IMR-90 (cell line): Measurements from ENCODE around the gene CKAP4. TPM values are rescaled to one million over a fixed set of nuclear protein-coding genes. Genes with fewer than 3 reads are reported as not detected.

Experiments
- ATAC-seq: fragments of 200-7000 bp; cut with Tn5 transposase; 2 replicates; pipeline ENCODE4 v1.9.1; 2020; ENCODE audit warnings: low read depth, mild to moderate bottlenecking, moderate library complexity
- BruUV-seq: library from RNA; stranded (reverse); fragments of 400-500 nt; replicated peaks from 2 replicates; lab custom pipeline; 2021; lab: Mats Ljungman, UMichigan
- CTCF ChIA-PET: fragments of 300-600 bp; formaldehyde crosslinking; extraction: SDS; loops from one replicate; lab custom pipeline; 2021; ENCODE audit warnings: antibody characterized with exemption; lab: Yijun Ruan, JAX
- POLR2A ChIA-PET: fragments of 300-600 bp; sonication (Branson Sonifier 250); formaldehyde crosslinking; loops from one replicate; lab custom pipeline; 2022; ENCODE audit warnings: antibody characterized with exemption; ENCODE audit not compliant: unreplicated experiment; lab: Charles Lee
- DNase-seq: peaks from one replicate; pipeline ENCODE4 v3.0.0; 2013
- H2AFZ ChIP-seq: replicated peaks from 2 replicates; pipeline ENCODE3; 2013; ENCODE audit warnings: low read length, mild to moderate bottlenecking; ENCODE audit not compliant: poor library complexity
- H2AK5ac ChIP-seq: 2 replicates; pipeline ENCODE4 v1.6.1; 2013; ENCODE audit warnings: low read depth, low read length, inconsistent platforms
- H2AK9ac ChIP-seq: replicated peaks from 2 replicates; pipeline ENCODE3; 2013; ENCODE audit warnings: mild to moderate bottlenecking, low read depth, low read length, moderate library complexity; ENCODE audit not compliant: poor library complexity
- H2BK120ac ChIP-seq: 2 replicates; pipeline ENCODE4 v1.6.1; 2013; ENCODE audit warnings: low read depth, low read length, inconsistent platforms
- H2BK15ac ChIP-seq: 3 replicates; pipeline ENCODE4 v1.6.1; 2013; ENCODE audit warnings: low read depth, low read length, inconsistent platforms
- H2BK20ac ChIP-seq: 2 replicates; pipeline ENCODE4 v1.6.1; 2013; ENCODE audit warnings: low read depth, mild to moderate bottlenecking, inconsistent platforms, low read length, moderate library complexity
- H2BK5ac ChIP-seq: 2 replicates; pipeline ENCODE4 v1.6.1; 2013; ENCODE audit warnings: mild to moderate bottlenecking, low read depth, low read length, inconsistent platforms; ENCODE audit not compliant: poor library complexity, severe bottlenecking
- H3K14ac ChIP-seq: replicated peaks from 2 replicates; pipeline ENCODE4 v1.6.1; 2013; ENCODE audit warnings: low read depth, low read length, inconsistent platforms
- H3K18ac ChIP-seq: 2 replicates; pipeline ENCODE4 v1.6.1; 2013; ENCODE audit warnings: low read depth, low read length, control low read depth
- H3K23ac ChIP-seq: 2 replicates; pipeline ENCODE4 v1.6.1; 2013; ENCODE audit warnings: low read depth, low read length, inconsistent platforms
- H3K27ac ChIP-seq: 2 replicates; pipeline ENCODE4 v1.5.1; 2013; ENCODE audit warnings: mild to moderate bottlenecking, control low read depth, low read length; ENCODE audit not compliant: insufficient read depth
- H3K27me3 ChIP-seq: 2 replicates; pipeline ENCODE4 v1.6.1; 2013; ENCODE audit warnings: low read length; ENCODE audit not compliant: control insufficient read depth, insufficient read depth
- H3K36me3 ChIP-seq: 2 replicates; pipeline ENCODE4 v1.6.1; 2013; ENCODE audit warnings: low read length, mixed read lengths; ENCODE audit not compliant: control insufficient read depth, insufficient read depth
- H3K4ac ChIP-seq: 2 replicates; pipeline ENCODE4 v1.6.1; 2013; ENCODE audit warnings: low read depth, low read length, inconsistent platforms
- H3K4me1 ChIP-seq: 2 replicates; pipeline ENCODE4 v1.6.1; 2013; ENCODE audit warnings: low read length, mixed read lengths; ENCODE audit not compliant: control insufficient read depth, insufficient read depth
- H3K4me2 ChIP-seq: 2 replicates; pipeline ENCODE4 v1.6.1; 2013; ENCODE audit warnings: low read depth, mild to moderate bottlenecking, control low read depth, low read length, moderate library complexity
- H3K4me3 ChIP-seq: 2 replicates; pipeline ENCODE4 v1.5.1; 2013; ENCODE audit warnings: low read depth, mild to moderate bottlenecking, control low read depth, low read length, moderate library complexity; ENCODE audit not compliant: insufficient read depth
- H3K56ac ChIP-seq: 2 replicates; pipeline ENCODE4 v1.6.1; 2013; ENCODE audit warnings: low read length, inconsistent platforms; ENCODE audit not compliant: insufficient read depth; ENCODE audit errors: extremely low read depth
- H3K79me1 ChIP-seq, 2 experiments: 2 replicates each; pipeline ENCODE4 v1.6.1; 2013; ENCODE audit warnings: low read length in 2 of 2, inconsistent platforms in 1 of 2, low read depth in 1 of 2
- H3K9ac ChIP-seq: 2 replicates; pipeline ENCODE4 v1.6.1; 2013; ENCODE audit warnings: low read depth, low read length, control low read depth
- H3K9me1 ChIP-seq: 2 replicates; pipeline ENCODE4 v1.6.1; 2013; ENCODE audit warnings: low read length, inconsistent platforms; ENCODE audit not compliant: insufficient read depth
- H3K9me3 ChIP-seq: 2 replicates; pipeline ENCODE4 v1.6.1; 2013; ENCODE audit warnings: low read length; ENCODE audit not compliant: control insufficient read depth, insufficient read depth
- H4K20me1 ChIP-seq: 2 replicates; pipeline ENCODE4 v1.6.1; 2013; ENCODE audit warnings: low read length, inconsistent platforms; ENCODE audit not compliant: insufficient read depth
- H4K5ac ChIP-seq: 2 replicates; pipeline ENCODE4 v1.6.1; 2013; ENCODE audit warnings: mild to moderate bottlenecking, low read depth, low read length, control low read depth
- H4K8ac ChIP-seq, 2 experiments: 2 replicates each; pipeline ENCODE4 v1.6.1; 2013; ENCODE audit warnings: low read depth in 2 of 2, low read length in 2 of 2, control low read depth in 1 of 2, inconsistent platforms in 1 of 2
- H4K91ac ChIP-seq: 2 replicates; pipeline ENCODE4 v1.6.1; 2013; ENCODE audit warnings: low read depth, low read length, inconsistent platforms; ENCODE audit not compliant: insufficient read depth
- CEBPB ChIP-seq: IDR thresholded peaks from 2 replicates; pipeline ENCODE4 v1.6.1; 2012; ENCODE audit warnings: low read depth, low read length, improper control_type of control experiment
- USF2 ChIP-seq: fragments of 150-350 bp; IDR thresholded peaks from 2 replicates; pipeline ENCODE4 v1.6.1; 2017; ENCODE audit warnings: mild to moderate bottlenecking, antibody characterized with exemption, low read length, low read depth
- WGBS, 2 experiments: methylation state at CpG; one replicate each; pipeline versions ENCODE4 v1.1.5 to v1.1.7; 2013; ENCODE audit warnings: missing lambda C conversion rate in 2 of 2; ENCODE audit not compliant: insufficient read length in 1 of 2; ENCODE audit errors: extremely low coverage in 2 of 2; 5-methylcytosine and 5-hydroxymethylcytosine counted together
- dilution Hi-C: fragments of 300-500 bp; cut with HindIII; formaldehyde crosslinking; loops from one replicate; pipeline ENCODE4 v1.14.3; 2018; ENCODE audit warnings: low sequenced_read_pairs; ENCODE audit not compliant: unreplicated experiment
- in situ Hi-C: fragments of 300-500 bp; cut with MboI; formaldehyde crosslinking; loops from 3 replicates; pipeline ENCODE4 v1.14.3; 2019; ENCODE audit warnings: low sequenced_read_pairs, inconsistent platforms, mixed read lengths
- intact Hi-C: fragments of 100-400 bp; cut with micrococcal nuclease; formaldehyde crosslinking; loops from 2 replicates; pipeline ENCODE4 v1.10.0; 2022
- polyA plus RNA-seq, 3 experiments: library from polyadenylated mRNA; depleted of rRNA; stranded (reverse); fragments of >200 nt; gene quantifications; 2 replicates each; pipeline ENCODE4 v1.2.3, GENCODE V29; 2012; ENCODE audit warnings: low replicate concordance in 1 of 3
- total RNA-seq: library from RNA; depleted of rRNA; stranded (reverse); fragments of >200 nt; gene quantifications from 2 replicates; pipeline ENCODE4 v1.2.3, GENCODE V29; 2012

CKAP4 gene
- total and polyA plus RNA-seq, 2 of the 4 experiments (the other 2 are of a cell fraction) = 94.5 to 297 TPM

- peaks cover 1% of the 10 kb centered on the region; the same call in 1 of the 2 replicates for H3K4me1 ChIP-seq
- H3K79me1 ChIP-seq = no peaks in the 10 kb centered on the region
- no peak overlapping the region for H4K5ac ChIP-seq
- H3K9me3 ChIP-seq = no peaks in the 10 kb centered on the region
- peaks cover 18% of the 10 kb centered on the region for H3K27me3 ChIP-seq
- no peaks in the 10 kb centered on the region for H3K9me1 ChIP-seq
- DNase-seq (no peak), ATAC-seq (no peak)
- H3K27ac ChIP-seq = no peak overlapping the region
- H2BK5ac ChIP-seq = no peak overlapping the region
- H3K4me2 ChIP-seq = no peak overlapping the region
- H2AK5ac ChIP-seq = no peak overlapping the region
- ChIA-PET POLR2A (no interaction called here), CTCF (no interaction called here)
- no peak overlapping the region for H3K14ac ChIP-seq
- BruUV-seq = no TSS peak
- WGBS, 2 experiments = 69% methylated on average over 2 of the region's 8 CpGs; no CpG with 5 or more reads in 1 of the 2 experiments
- no peaks in the 10 kb centered on the region for H4K20me1 ChIP-seq
- TF ChIP-seq CEBPB (peak; percentile 23; the same call in 1 of the 2 replicates), USF2 (no peak)
- in situ Hi-C loops = no loop called here
- no peak overlapping the region for H3K23ac ChIP-seq
- H2AFZ ChIP-seq = no peak overlapping the region
- no peak overlapping the region for H3K4ac ChIP-seq
- no peak overlapping the region for H3K4me3 ChIP-seq
- H3K56ac ChIP-seq = no peak overlapping the region
- H2BK20ac ChIP-seq = no peak overlapping the region
- no peaks in the 10 kb centered on the region for H3K36me3 ChIP-seq
- intact Hi-C loops = no loop called here
- no peak overlapping the region for H4K91ac ChIP-seq
- no peak overlapping the region for H3K9ac ChIP-seq
- no peak overlapping the region for H4K8ac ChIP-seq
- no peak overlapping the region for H3K18ac ChIP-seq
- dilution Hi-C loops = no loop called here
- H2BK15ac ChIP-seq = no peak overlapping the region
- H2BK120ac ChIP-seq = no peak overlapping the region
- H2AK9ac ChIP-seq = no peak overlapping the region
Measured at GRCh38 chr12:106197906-106198623, 49.8 kb downstream of the CKAP4 start.
